ENCODE results near the gene PPM1J. TPM values are rescaled to one million over a fixed set of nuclear protein-coding genes. Genes with fewer than 3 reads are reported as not detected.

The PPM1J gene
- total and polyA plus RNA-seq, 9 of the 15 experiments (the other 6 are each of a cell fraction or from before 2014, with no cell fraction given): 0.25 to 10.5 (median 4.2) TPM

GRCh38 chr1:112707221-112708001 is 7.7 kb downstream of the PPM1J start (continued):
- TF ChIP-seq CREM (IDR thresholded peaks at IDR 0.05; ENCODE audit: low read depth) (peak; percentile 43; the same call in 1 of the 2 replicates), CREB1 (IDR thresholded peaks at IDR 0.05) (peak; percentile 19; the same call in 1 of the 2 replicates), CREB1 (CRISPR knock-in tag; IDR thresholded peaks at IDR 0.05) (no peak), ZNF165 (CRISPR knock-in tag; IDR thresholded peaks at IDR 0.05; ENCODE audit: borderline replicate concordance) (no peak), ATF7 (IDR thresholded peaks at IDR 0.05) (peak; percentile 52), NR4A1 (CRISPR knock-in tag; IDR thresholded peaks at IDR 0.05) (no peak), NR4A1 (tag; IDR thresholded peaks at IDR 0.05) (0 out of 2 replicates have a peak, but pooled peaks have one; percentile 26), ZBTB11 (CRISPR knock-in tag; IDR thresholded peaks at IDR 0.05) (peak in 1 of 3 experiments; percentile 75; a peak in 2 of 6 replicates), RB1 (IDR thresholded peaks at IDR 0.05; ENCODE audit: low read depth) (peak; percentile 93), SP1 (CRISPR knock-in tag; IDR thresholded peaks at IDR 0.05) (peak; percentile 90), TCF7 (IDR thresholded peaks at IDR 0.05; ENCODE audit: borderline replicate concordance) (0 out of 2 replicates have a peak, but pooled peaks have one; percentile 53), ZNF695 (CRISPR knock-in tag; IDR thresholded peaks at IDR 0.05) (no peak), REST (IDR thresholded peaks at IDR 0.05; ENCODE audit: borderline replicate concordance) (peak; percentile 92), REST (CRISPR knock-in tag; IDR thresholded peaks at IDR 0.05; ENCODE audit: low read depth) (no peak), ZNF263 (CRISPR knock-in tag; IDR thresholded peaks at IDR 0.05; ENCODE audit: borderline replicate concordance) (peak; percentile 99), CHD2 (IDR thresholded peaks at IDR 0.05; ENCODE audit: low read depth, low read length) (peak; percentile 90), ZNF830 (CRISPR knock-in tag; IDR thresholded peaks at IDR 0.05) (0 out of 2 replicates have a peak, but pooled peaks have one; percentile 49)
